SK-N-MC (cell line): ENCODE results near the gene ELOVL6.
"Not testable (repeated sequence)": the region's sequence is repeated elsewhere in the genome, so short reads cannot be mapped to it uniquely, and the experiment has no call there.

ENCODE experiments used
- EZH2 ChIP-seq: fragments of 200-600 bp; sonication (generic); IDR thresholded peaks from one replicate; pipeline ENCODE4 v1.6.1; 2017; ENCODE audit warnings: antibody characterized with exemption
- FOXP2 ChIP-seq: optimal IDR thresholded peaks from 2 replicates; pipeline ENCODE3; 2011; ENCODE audit warnings: mild to moderate bottlenecking, moderate library complexity; ENCODE audit not compliant: insufficient read depth; ENCODE audit errors: extremely low read length, control extremely low read depth
- POLR2AphosphoS5 ChIP-seq: IDR thresholded peaks from 2 replicates; pipeline ENCODE4 v1.6.1; 2012; ENCODE audit warnings: mild to moderate bottlenecking, low read depth, low read length, borderline replicate concordance

DNA sequence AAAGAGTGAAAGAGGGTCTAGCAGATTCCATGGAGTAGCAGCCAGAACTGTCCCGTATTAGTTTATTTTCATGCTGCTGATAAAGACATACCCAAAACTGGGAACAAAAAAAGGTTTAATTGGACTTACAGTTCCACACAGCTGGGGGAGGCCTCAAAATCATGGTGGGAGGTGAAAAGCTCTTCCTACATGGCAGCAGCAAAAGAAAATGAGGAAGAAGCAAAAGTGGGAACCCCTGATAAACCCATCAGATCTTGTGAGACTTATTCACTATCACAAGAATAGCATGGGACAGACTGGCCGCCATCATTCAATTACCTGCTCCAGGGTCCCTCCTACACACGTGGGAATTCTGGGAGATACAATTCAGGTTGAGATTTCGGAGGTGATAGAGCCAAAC is 18.8 kb upstream of the ELOVL6 start:
- TF ChIP-seq EZH2, POLR2AphosphoS5, FOXP2: not testable (repeated sequence)
